NCI-H510A treated with DMSO at 0.1 percent for 48 hours (cell line): ENCODE results near the gene PANX3.

Experiments used
- DNase-seq: peaks from one replicate; lab custom pipeline; 2025; lab: John Stamatoyannopoulos, UW

PANX3 gene

DNA sequence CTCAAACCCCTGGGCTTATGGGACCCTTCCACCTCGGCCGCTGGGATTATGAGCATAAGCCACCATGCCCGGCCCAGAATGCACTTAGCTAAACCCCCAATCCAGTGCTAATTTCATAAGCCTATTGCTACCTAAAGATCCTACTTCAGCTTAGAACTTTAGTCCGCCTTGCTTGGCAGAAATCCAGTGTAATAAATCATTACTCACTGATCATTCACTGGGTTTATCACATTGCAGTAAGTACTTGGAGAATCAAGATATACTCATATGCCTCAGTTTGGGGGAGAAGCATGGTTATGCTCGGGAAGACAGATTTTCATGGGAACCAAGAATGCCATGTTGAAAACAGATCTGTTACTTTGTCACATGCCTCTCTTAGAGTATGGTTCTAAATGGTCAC, 7.6 kb downstream of the PANX3 start:
- DNase-seq, result no peak

- DNase-seq, result peak; percentile 63
Observed at GRCh38 chr11:124622531-124623451, 11.6 kb downstream of the PANX3 start, which contains the start of gene TBRG1. TSS of gene TBRG1 (plus strand) at chr11:124622864. CDS start at chr11:124623084, 220 bp downstream.

GRCh38 chr11:124623861-124624525, 12.8 kb downstream of the PANX3 start:
- no peak for DNase-seq

GRCh38 chr11:124625504-124626168, 14.4 kb downstream of the PANX3 start:
- no peak for DNase-seq

GRCh38 chr11:124627546-124627945, 16.3 kb downstream of the PANX3 start:
- no peak for DNase-seq

GRCh38 chr11:124629961-124630360, 18.7 kb downstream of the PANX3 start:
- DNase-seq, result no peak

- DNase-seq, result no peak
Observed at GRCh38 chr11:124633355-124633754, 22.1 kb downstream of the PANX3 start.

DNA sequence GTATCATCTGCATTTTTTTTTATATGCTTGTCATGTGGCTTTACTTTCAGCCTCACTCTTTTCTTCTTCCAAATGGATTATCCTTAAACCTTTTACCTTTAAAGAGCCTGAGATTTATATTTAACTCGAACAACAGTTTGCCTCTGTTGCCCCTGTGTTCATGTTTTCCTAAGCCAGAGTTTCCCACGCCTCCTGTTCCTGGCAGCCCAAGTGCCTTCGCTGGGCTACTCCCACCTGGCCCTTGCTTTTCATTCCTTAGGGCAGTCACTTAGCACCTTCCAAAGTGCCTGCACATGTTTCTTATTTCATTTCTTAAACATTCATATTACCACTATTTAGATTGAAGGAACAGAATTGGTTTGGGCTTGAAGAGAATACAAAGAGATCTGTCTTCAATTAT, 24.7 kb downstream of the PANX3 start:
- no peak for DNase-seq

DNA sequence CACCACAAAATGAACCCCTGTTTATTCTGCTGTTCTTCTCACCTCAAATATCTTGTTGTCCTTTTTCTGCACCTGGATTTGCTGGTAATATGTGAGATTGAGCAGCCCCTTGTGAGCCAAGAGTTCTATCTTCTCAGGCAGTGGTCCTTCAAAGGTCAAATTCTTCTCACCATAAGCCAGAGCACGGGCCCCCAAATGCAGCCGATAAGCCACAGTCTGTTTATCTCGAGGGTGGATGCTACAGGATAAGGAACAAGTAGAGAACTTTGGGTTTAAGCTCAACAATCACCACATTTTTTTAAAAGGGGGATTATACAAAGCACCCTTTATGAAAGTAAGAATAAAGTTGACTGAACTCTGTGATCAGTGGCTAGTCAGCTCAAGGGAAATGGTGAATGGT, 27.3 kb downstream of the PANX3 start:
- no peak for DNase-seq

- DNase-seq, result no peak
Observed at GRCh38 chr11:124639186-124639585, 28.0 kb downstream of the PANX3 start.

- DNase-seq, result no peak
Observed at GRCh38 chr11:124640666-124641065, 29.4 kb downstream of the PANX3 start.

DNA sequence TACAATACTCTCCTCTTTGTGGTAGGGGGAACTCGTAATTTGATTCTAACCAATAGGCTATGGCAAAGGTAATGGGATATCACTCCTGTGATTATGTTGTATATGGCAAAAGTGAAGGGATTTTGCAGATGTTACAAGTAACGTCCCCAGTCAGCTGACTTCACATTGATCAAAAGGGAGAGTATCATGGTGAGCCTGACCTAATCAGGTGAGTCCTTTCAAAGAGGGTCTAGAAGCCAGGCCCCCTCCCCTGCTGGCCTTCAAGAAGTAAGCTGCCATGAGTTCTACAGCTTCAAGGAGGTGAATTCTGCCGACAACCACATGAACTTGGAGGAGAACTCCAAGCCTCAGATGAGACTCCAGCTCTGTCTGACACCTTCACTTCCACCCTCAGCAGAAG, 31.4 kb downstream of the PANX3 start:
- no peak for DNase-seq

DNA sequence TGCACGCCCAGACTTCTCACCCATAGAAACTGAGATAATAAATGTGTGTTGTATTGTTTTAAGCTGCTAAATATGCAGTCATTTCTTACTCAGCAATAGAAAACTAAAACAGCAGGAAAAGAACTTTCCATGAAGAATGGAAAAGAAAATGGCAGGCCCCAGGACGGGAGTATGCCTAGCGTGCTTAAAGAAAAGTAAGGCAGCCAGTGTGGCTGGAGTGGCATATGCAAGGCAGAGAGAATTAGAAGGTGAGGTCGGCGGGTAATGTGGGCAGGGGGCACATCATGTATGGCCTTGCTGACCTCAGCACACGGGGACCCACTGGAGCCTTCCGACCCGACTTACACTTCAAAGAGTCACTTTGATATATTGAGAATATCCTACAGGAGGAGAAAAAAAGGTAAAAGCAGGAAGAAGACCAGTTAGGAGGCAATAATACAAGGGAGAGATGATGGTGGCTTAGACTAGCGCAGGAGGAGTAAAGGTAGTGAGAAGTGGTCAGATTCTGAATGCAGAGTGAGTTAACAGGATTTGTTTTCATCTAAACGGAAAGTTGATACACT, 31.9 kb downstream of the PANX3 start:
- no peak for DNase-seq

GRCh38 chr11:124643605-124644425, 32.6 kb downstream of the PANX3 start:
- no peak for DNase-seq

DNA sequence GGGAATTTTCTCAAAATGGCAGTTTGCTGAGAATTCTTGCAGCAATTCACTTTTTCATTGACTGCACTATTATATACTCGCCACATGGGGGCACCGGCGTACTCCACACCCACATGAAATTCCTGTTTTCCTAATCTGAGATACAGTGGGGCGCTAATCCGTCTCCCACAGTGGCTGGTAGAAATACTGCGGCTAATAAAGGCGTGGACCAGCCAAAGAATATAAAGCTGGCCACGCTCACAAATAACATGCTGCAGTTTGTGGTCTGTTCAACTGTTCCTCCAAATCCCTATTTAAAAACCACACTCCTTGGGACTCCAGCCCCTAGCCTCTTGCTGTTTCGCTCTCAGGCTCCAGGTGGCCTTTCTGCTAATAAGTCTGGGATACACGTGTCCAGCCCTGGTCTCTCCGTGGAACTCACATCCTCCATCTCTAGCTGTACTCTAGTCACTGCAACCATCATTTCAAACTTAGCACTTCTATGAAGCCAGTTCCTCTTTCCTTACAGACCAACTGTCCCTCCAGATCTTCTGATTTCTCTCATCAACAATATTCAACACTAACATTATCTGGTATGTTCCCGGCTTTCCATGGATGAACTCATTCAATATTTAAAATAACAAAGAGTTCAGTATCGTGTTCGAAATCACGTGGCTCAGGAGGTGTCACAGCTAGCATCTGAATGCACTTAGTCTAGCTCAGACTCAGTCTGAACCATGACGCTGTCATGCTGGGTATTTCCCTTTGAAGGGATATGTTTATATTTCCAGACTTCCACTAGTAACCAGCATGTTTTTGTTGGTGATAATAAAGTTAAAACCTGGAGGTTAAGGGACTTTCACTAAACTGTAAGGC, 33.4 kb downstream of the PANX3 start:
- peak; percentile 73 for DNase-seq

- DNase-seq, result no peak
Observed at GRCh38 chr11:124646148-124646547, 34.9 kb downstream of the PANX3 start.

- DNase-seq, result no peak
Observed at GRCh38 chr11:124648610-124649009, 37.4 kb downstream of the PANX3 start.

GRCh38 chr11:124656774-124657630, 45.8 kb downstream of the PANX3 start:
- peak; percentile 63 for DNase-seq

GRCh38 chr11:124657904-124658303, 46.7 kb downstream of the PANX3 start:
- no peak for DNase-seq

- DNase-seq, result no peak
Observed at GRCh38 chr11:124658501-124658900, 47.3 kb downstream of the PANX3 start.
